Uterus (tissue), 2 donors: Measurements from ENCODE around the gene PRKAG2.

Experiments used
- CTCF ChIP-seq, 4 experiments: fragments of 200-600 bp in 2 of 4; fragments of 450-650 bp in 2 of 4; sonication (generic) in 2 of 4; IDR thresholded peaks; one replicate each; pipeline ENCODE4 v1.5.1; 2016 to 2019; ENCODE audit warnings: antibody characterized with exemption in 4 of 4, mild to moderate bottlenecking in 2 of 4, moderate library complexity in 1 of 4
- POLR2A ChIP-seq, 2 donors: fragments of 450-650 bp; IDR thresholded peaks; one replicate each; pipeline ENCODE4 v1.6.1; 2016; ENCODE audit warnings: antibody characterized with exemption in 2 of 2, mild to moderate bottlenecking in 1 of 2, moderate library complexity in 1 of 2

DNA sequence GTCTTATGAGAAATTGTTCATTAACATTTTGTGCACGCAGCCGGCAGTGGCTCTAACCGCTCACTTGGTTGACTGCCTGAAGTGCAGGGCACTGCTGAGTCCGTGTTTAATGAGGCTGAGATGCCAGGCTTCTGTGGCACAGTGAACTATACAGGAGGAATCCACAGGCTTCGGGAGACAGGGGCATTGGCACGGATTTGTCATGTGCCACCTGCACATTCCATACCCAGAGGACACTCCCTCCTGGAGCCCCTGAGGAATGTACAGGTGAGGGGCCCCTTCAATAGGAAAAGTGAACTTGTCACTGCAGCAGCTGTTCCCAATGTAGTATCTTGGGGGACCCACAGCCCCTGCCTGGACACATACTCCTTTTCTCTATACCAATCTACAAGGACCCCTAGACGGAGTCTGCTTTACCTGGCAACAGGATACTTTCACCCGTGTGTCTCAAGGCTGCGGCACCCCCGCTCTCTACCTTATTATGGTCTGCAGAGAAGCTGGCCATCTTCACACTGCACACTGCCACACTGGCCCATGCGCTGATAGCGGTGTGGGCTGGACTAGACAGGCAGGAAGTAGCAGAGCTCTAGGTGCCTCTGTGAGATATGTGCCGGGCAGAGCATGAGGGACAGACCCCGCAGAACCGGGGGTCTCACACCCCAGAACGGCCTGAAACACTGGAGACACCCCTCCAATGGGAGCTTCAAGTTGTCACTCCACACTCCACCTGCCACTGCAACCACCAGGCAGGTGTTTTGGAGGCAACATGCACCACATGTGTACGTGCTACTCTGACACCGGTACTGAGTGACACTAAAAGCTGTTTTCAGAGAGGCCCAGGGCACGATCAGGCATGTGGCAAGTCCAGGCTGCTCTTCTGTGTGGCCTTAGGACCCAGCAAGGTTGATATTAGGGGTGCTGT, 285.8 kb downstream of the PRKAG2 start:
- TF ChIP-seq POLR2A (IDR thresholded peaks at IDR 0.05) (no peak), CTCF (IDR thresholded peaks at IDR 0.05) (no peak)
